Measurements from ENCODE around the gene GNB3.
A peak's percentile ranks its signal among the peaks of the same experiment; 100 is the strongest.

DNA sequence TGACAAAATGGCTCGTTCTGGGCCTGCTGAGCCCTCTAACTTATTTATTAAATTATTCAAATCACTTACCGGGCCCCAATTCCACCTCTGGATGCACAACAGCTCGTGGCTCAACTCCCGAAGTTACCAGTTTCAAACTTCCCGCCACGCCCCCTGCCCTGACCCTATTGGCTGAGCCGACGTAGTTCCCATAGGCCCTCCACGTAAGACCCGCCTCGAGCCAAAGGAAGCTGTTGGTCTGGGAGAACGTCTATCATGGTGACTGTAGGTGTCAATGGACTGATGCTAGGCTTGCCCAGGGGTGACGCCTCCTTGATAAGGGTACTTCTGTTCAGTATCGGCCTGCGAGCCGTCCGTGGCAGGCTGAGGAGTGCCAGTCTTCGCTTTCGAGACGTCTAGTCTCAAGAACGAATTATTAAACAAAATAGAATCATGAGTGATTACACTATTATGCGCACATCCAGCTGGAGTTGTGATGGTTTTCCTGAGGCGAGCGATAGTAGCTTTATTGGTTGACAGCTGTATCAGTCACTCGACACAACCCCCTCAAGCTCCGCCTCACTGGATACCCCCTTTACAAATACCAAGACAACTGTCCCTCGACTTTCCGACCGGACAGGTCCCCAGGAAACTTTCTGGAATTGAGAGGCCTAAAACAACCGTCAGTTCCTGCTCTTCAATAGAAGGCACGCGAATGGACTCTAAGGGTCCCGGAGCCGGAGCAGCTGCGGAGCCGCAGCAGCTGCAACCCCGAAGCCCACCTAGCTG lies 10.6 kb downstream of the GNB3 start, which contains the start of gene CDCA3:
- TF ChIP-seq, protein P1, sequence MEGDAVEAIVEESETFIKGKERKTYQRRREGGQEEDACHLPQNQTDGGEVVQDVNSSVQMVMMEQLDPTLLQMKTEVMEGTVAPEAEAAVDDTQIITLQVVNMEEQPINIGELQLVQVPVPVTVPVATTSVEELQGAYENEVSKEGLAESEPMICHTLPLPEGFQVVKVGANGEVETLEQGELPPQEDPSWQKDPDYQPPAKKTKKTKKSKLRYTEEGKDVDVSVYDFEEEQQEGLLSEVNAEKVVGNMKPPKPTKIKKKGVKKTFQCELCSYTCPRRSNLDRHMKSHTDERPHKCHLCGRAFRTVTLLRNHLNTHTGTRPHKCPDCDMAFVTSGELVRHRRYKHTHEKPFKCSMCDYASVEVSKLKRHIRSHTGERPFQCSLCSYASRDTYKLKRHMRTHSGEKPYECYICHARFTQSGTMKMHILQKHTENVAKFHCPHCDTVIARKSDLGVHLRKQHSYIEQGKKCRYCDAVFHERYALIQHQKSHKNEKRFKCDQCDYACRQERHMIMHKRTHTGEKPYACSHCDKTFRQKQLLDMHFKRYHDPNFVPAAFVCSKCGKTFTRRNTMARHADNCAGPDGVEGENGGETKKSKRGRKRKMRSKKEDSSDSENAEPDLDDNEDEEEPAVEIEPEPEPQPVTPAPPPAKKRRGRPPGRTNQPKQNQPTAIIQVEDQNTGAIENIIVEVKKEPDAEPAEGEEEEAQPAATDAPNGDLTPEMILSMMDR (IDR thresholded peaks at IDR 0.05; ENCODE audit: low read depth, low read length), result no peak
- peak; percentile 57 for TF ChIP-seq POLR2A (IDR thresholded peaks at IDR 0.05; ENCODE audit: extremely low read depth, insufficient read length)
- TF ChIP-seq, protein P2, sequence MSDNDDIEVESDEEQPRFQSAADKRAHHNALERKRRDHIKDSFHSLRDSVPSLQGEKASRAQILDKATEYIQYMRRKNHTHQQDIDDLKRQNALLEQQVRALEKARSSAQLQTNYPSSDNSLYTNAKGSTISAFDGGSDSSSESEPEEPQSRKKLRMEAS (IDR thresholded peaks at IDR 0.05; ENCODE audit: low read depth, low read length), result peak; percentile 81
